CD14-positive monocyte (primary cell): ENCODE measurements around the gene TMUB2. TPM values are rescaled to one million over a fixed set of nuclear protein-coding genes. Genes with fewer than 3 reads are reported as not detected.
A peak's percentile ranks its signal among the peaks of the same experiment; 100 is the strongest.

Experiments
- DNase-seq, 3 donors: peaks; one replicate each; pipeline ENCODE4 v3.0.0-alpha.2; 2011 to 2022
- H2AFZ ChIP-seq: 2 replicates; pipeline ENCODE4 v1.6.0; 2012; ENCODE audit warnings: mild to moderate bottlenecking, low read depth, low read length, inconsistent platforms; ENCODE audit not compliant: insufficient read depth, poor library complexity, severe bottlenecking
- H3K27ac ChIP-seq, 2 donors: 1 replicate in 1 of 2; 2 replicates in 1 of 2; pipeline ENCODE4 v1.5.1; 2012 to 2013; ENCODE audit warnings: low read length in 2 of 2, control low read depth in 1 of 2, inconsistent platforms in 1 of 2, low read depth in 1 of 2, mild to moderate bottlenecking in 1 of 2
- H3K27me3 ChIP-seq, 2 donors: one replicate each; pipeline versions ENCODE4 v1.6.0 to v1.6.1; 2011 to 2013; ENCODE audit warnings: low read length in 2 of 2; ENCODE audit not compliant: control insufficient read depth in 2 of 2, insufficient read depth in 2 of 2
- H3K36me3 ChIP-seq, 2 donors: replicated peaks in 1 of 2; 1 replicate in 1 of 2; 2 replicates in 1 of 2; pipeline versions ENCODE4 v1.5.1 to v1.6.1; 2012 to 2013; ENCODE audit warnings: low read length in 2 of 2, control low read depth in 1 of 2, inconsistent platforms in 1 of 2, mild to moderate bottlenecking in 1 of 2; ENCODE audit not compliant: insufficient read depth in 2 of 2, control insufficient read depth in 1 of 2
- H3K4me1 ChIP-seq, 2 donors: 1 replicate in 1 of 2; 2 replicates in 1 of 2; pipeline versions ENCODE4 v1.5.1 to v1.6.1; 2012 to 2013; ENCODE audit warnings: low read length in 2 of 2, control low read depth in 1 of 2, inconsistent platforms in 1 of 2, mild to moderate bottlenecking in 1 of 2, moderate library complexity in 1 of 2; ENCODE audit not compliant: insufficient read depth in 2 of 2, control insufficient read depth in 1 of 2
- H3K4me2 ChIP-seq: replicated peaks from 2 replicates; pipeline ENCODE3; 2012; ENCODE audit warnings: low read length, moderate library complexity, mild to moderate bottlenecking; ENCODE audit not compliant: poor library complexity, severe bottlenecking; ENCODE audit errors: extremely low read depth
- H3K4me3 ChIP-seq, 3 experiments: fragments of 200-600 bp in 1 of 3; sonication (generic) in 1 of 3; replicated peaks in 1 of 3; 1 replicate in 2 of 3; 2 replicates in 1 of 3; pipeline ENCODE4 v1.5.1; 2011 to 2013; ENCODE audit warnings: low read length in 3 of 3, mild to moderate bottlenecking in 3 of 3, control low read depth in 2 of 3, low read depth in 2 of 3, inconsistent platforms in 1 of 3, moderate library complexity in 1 of 3
- H3K79me2 ChIP-seq: 2 replicates; pipeline ENCODE4 v1.6.0; 2012; ENCODE audit warnings: mild to moderate bottlenecking, control low read depth, inconsistent platforms, low read length, moderate library complexity; ENCODE audit not compliant: insufficient read depth
- H3K9ac ChIP-seq: 2 replicates; pipeline ENCODE4 v1.6.0; 2017; ENCODE audit warnings: low read length, mild to moderate bottlenecking; ENCODE audit not compliant: insufficient read depth, poor library complexity, severe bottlenecking
- H3K9me3 ChIP-seq, 2 donors: replicated peaks in 1 of 2; 1 replicate in 1 of 2; 2 replicates in 1 of 2; pipeline versions ENCODE4 v1.5.1 to v1.6.1; 2012 to 2013; ENCODE audit warnings: low read length in 2 of 2, control low read depth in 1 of 2; ENCODE audit not compliant: control insufficient read depth in 1 of 2, insufficient read depth in 1 of 2
- H4K20me1 ChIP-seq: 2 replicates; pipeline ENCODE4 v1.6.0; 2012; ENCODE audit warnings: mild to moderate bottlenecking, low read length, control low read depth, moderate library complexity; ENCODE audit not compliant: insufficient read depth
- H3K27ac Mint-ChIP-seq, 7 donors: one replicate each; pipeline ENCODE4 v1.8.0; 2020; ENCODE audit warnings: mild to moderate bottlenecking in 7 of 7, mixed read lengths in 7 of 7, moderate library complexity in 6 of 7, inconsistent platforms in 2 of 7
- H3K27me3 Mint-ChIP-seq, 3 donors: one replicate each; pipeline ENCODE4 v1.8.0; 2021 to 2022; ENCODE audit warnings: low read depth in 3 of 3, mild to moderate bottlenecking in 3 of 3, mixed read lengths in 3 of 3, moderate library complexity in 3 of 3, inconsistent platforms in 1 of 3
- H3K36me3 Mint-ChIP-seq, 2 donors: one replicate each; pipeline ENCODE4 v1.8.0; 2020; ENCODE audit warnings: mixed read lengths in 2 of 2, inconsistent platforms in 1 of 2, mild to moderate bottlenecking in 1 of 2
- H3K4me1 Mint-ChIP-seq: one replicate; pipeline ENCODE4 v1.8.0; 2020; ENCODE audit warnings: mild to moderate bottlenecking, mixed read lengths
- H3K4me3 Mint-ChIP-seq, 2 donors: one replicate each; pipeline ENCODE4 v1.8.0; 2020; ENCODE audit warnings: mild to moderate bottlenecking in 2 of 2, mixed read lengths in 2 of 2, moderate library complexity in 1 of 2
- H3K9me3 Mint-ChIP-seq, 7 donors: one replicate each; pipeline ENCODE4 v1.8.0; 2020 to 2022; ENCODE audit warnings: mixed read lengths in 7 of 7, mild to moderate bottlenecking in 6 of 7, moderate library complexity in 6 of 7, inconsistent platforms in 2 of 7
- CTCF ChIP-seq: fragments of 200-600 bp; IDR thresholded peaks from one replicate; pipeline ENCODE4 v1.8.0; 2022; ENCODE audit warnings: antibody characterized with exemption, mild to moderate bottlenecking
- WGBS: methylation state at CpG from one replicate; pipeline ENCODE4 v1.1.5; 2013; ENCODE audit warnings: missing lambda C conversion rate; ENCODE audit not compliant: insufficient coverage; 5-methylcytosine and 5-hydroxymethylcytosine counted together
- intact Hi-C, 2 donors: fragments of 100-400 bp; cut with micrococcal nuclease; formaldehyde crosslinking; loops; one replicate each; pipeline versions ENCODE4 v1.15.0 to v1.15.1; 2023
- polyA plus RNA-seq, 3 donors: library from polyadenylated mRNA; depleted of rRNA in 1 of 3; unstranded in 2 of 3; stranded (reverse) in 1 of 3; fragments of 300-500 nt in 2 of 3; fragments of >200 nt in 1 of 3; fragmentation: Illumina TruSeq in 2 of 3; gene quantifications; 1 replicate in 2 of 3; 2 replicates in 1 of 3; pipeline ENCODE4 v1.2.3, GENCODE V29; 2012 to 2021

TMUB2 gene
- polyA plus RNA-seq, 3 donors = 41.3 to 118 (median 41.7) TPM

GRCh38 chr17:44202756-44203155 lies 16.0 kb downstream of the TMUB2 start:
- peak overlapping the region in 6 of 7 donors; percentile 47 to 94 (median 88) for H3K27ac Mint-ChIP-seq
- no peak for DNase-seq
- Histone ChIP-seq H3K36me3 (peaks cover 16 to 20% of the 10 kb centered on the region in 2 donors), H3K4me2 (no peak overlapping the region), H3K4me3 (no peak overlapping the region), H2AFZ (no peak overlapping the region), H3K27me3 (no peaks in the 10 kb centered on the region), H3K9ac (no peak overlapping the region), H3K27ac (peak overlapping the region in 1 of 2 donors; percentile 56), H4K20me1 (peaks cover 8% of the 10 kb centered on the region), H3K79me2 (peaks cover 21% of the 10 kb centered on the region), H3K4me1 (peaks cover 43 to 46% of the 10 kb centered on the region in 2 donors), H3K9me3 (no peaks in the 10 kb centered on the region)
- no peak for TF ChIP-seq CTCF
- H3K27me3 Mint-ChIP-seq = peaks cover 0 to 2% (median 0%) of the 10 kb centered on the region in 3 donors
- peaks cover 55% of the 10 kb centered on the region for H3K4me1 Mint-ChIP-seq
- no peaks in the 10 kb centered on the region for H3K9me3 Mint-ChIP-seq
- intact Hi-C loops = loop anchor here in 1 of 2 donors (5.0 kb wide), 2 partner anchors 145 to 300 kb away; partner anchors contain the start of genes GPATCH8 and GRN
- WGBS = 70% methylated on average over 2 of the region's 4 CpGs
- H3K4me3 Mint-ChIP-seq = no peak overlapping the region
- peaks cover 11 to 23% of the 10 kb centered on the region in 2 donors for H3K36me3 Mint-ChIP-seq

GRCh38 chr17:44203731-44204440 lies 17.1 kb downstream of the TMUB2 start:
- DNase-seq = peak; percentile 40 to 63 (median 61)
- intact Hi-C loops = loop anchor here in 1 of 2 donors (5.0 kb wide), 2 partner anchors 143 to 298 kb away; partner anchors contain the start of genes GPATCH8 and GRN
- Mint-ChIP-seq H3K4me3 (peak overlapping the region; percentile 66 to 79), H3K36me3 (peaks cover 21 to 34% of the 10 kb centered on the region in 2 donors), H3K9me3 (no peaks in the 10 kb centered on the region), H3K27me3 (no peaks in the 10 kb centered on the region), H3K27ac (peak overlapping the region; percentile 75 to 94 (median 90)), H3K4me1 (peaks cover 55% of the 10 kb centered on the region)
- H3K4me3 ChIP-seq = peak overlapping the region in 1 of 3 experiments; percentile 38
- peak; percentile 92 for TF ChIP-seq CTCF
- peaks cover 10% of the 10 kb centered on the region for H3K79me2 ChIP-seq
- peak overlapping the region; percentile 34 to 56 for H3K27ac ChIP-seq
- peaks cover 34 to 51% of the 10 kb centered on the region in 2 donors for H3K4me1 ChIP-seq
- no peaks in the 10 kb centered on the region for H3K27me3 ChIP-seq
- no peaks in the 10 kb centered on the region for H4K20me1 ChIP-seq
- WGBS = 34% methylated on average over 9 of the region's 9 CpGs
- no peaks in the 10 kb centered on the region for H3K9me3 ChIP-seq
- H2AFZ ChIP-seq = no peak overlapping the region
- peaks cover 26 to 31% of the 10 kb centered on the region in 2 donors for H3K36me3 ChIP-seq
- peak overlapping the region; percentile 31 for H3K4me2 ChIP-seq
- H3K9ac ChIP-seq = no peak overlapping the region
